ENCODE data around the gene P3H2. TPM values are rescaled to one million over a fixed set of nuclear protein-coding genes. Genes with fewer than 3 reads are reported as not detected.
A peak's percentile ranks its signal among the peaks of the same experiment; 100 is the strongest.
"Not testable (repeated sequence)": the region's sequence is repeated elsewhere in the genome, so short reads cannot be mapped to it uniquely, and the experiment has no call there.

The P3H2 gene
- total RNA-seq (30.8 TPM), polyA plus RNA-seq (ENCODE audit: insufficient read depth in 1 of 8, insufficient read length in 8 of 8, low replicate concordance in 1 of 8) (10 to 100 TPM; 40.7 to 74.7 (median 58.7) TPM)
- long read RNA-seq, donor 1, partial matches to known transcripts: 0 of 4 reads
- long read RNA-seq, donor 1, other reads (novel, unspliced or antisense): 0 of 4 reads
- long read RNA-seq, donor 2, partial matches to known transcripts: 0 of 1 reads
- long read RNA-seq, donor 2, other reads (novel, unspliced or antisense): 0 of 1 reads
- long read RNA-seq, donor 3, transcript P3H2-201 (15 exons, 3,509 nt): major isoform, 22 of 22 reads
- long read RNA-seq, donor 3, partial matches to known transcripts: 0 of 22 reads
- long read RNA-seq, donor 3, other reads (novel, unspliced or antisense): 0 of 22 reads
- long read RNA-seq, donor 4, transcript P3H2-201 (15 exons, 3,509 nt): major isoform, 19 of 21 reads
- long read RNA-seq, donor 4, partial matches to known transcripts: 0 of 21 reads
- long read RNA-seq, donor 4, other reads (novel, unspliced or antisense): 0 of 21 reads
- long read RNA-seq, donor 5, transcript P3H2-201 (15 exons, 3,509 nt): major isoform, 26 of 33 reads
- long read RNA-seq, donor 5, partial matches to known transcripts: 6 of 33 reads
- long read RNA-seq, donor 5, other reads (novel, unspliced or antisense): 0 of 33 reads
- long read RNA-seq, donor 6, transcript P3H2-201 (15 exons, 3,509 nt): major isoform, 30 of 34 reads
- long read RNA-seq, donor 6, partial matches to known transcripts: 0 of 34 reads
- long read RNA-seq, donor 6, other reads (novel, unspliced or antisense): 0 of 34 reads
- long read RNA-seq, donor 7, transcript P3H2-201 (15 exons, 3,509 nt): major isoform, 18 of 19 reads
- long read RNA-seq, donor 7, partial matches to known transcripts: 0 of 19 reads
- long read RNA-seq, donor 7, other reads (novel, unspliced or antisense): 0 of 19 reads
- long read RNA-seq, donor 8, transcript P3H2-201 (15 exons, 3,509 nt): major isoform, 11 of 13 reads
- long read RNA-seq, donor 8, partial matches to known transcripts: 0 of 13 reads
- long read RNA-seq, donor 8, other reads (novel, unspliced or antisense): 0 of 13 reads
- long read RNA-seq, donor 9, transcript P3H2-201 (15 exons, 3,509 nt): major isoform, 7 of 7 reads
- long read RNA-seq, donor 9, partial matches to known transcripts: 0 of 7 reads
- long read RNA-seq, donor 9, other reads (novel, unspliced or antisense): 0 of 7 reads
- long read RNA-seq, donor 10, transcript P3H2-201 (15 exons, 3,509 nt): major isoform, 18 of 22 reads
- long read RNA-seq, donor 10, partial matches to known transcripts: 0 of 22 reads
- long read RNA-seq, donor 10, other reads (novel, unspliced or antisense): 0 of 22 reads
- long read RNA-seq, donor 11, transcript P3H2-201 (15 exons, 3,509 nt): major isoform, 7 of 9 reads
- long read RNA-seq, donor 11, partial matches to known transcripts: 0 of 9 reads
- long read RNA-seq, donor 11, other reads (novel, unspliced or antisense): 0 of 9 reads

- Histone ChIP-seq H3K36me3 (ENCODE audit: control insufficient read depth, insufficient read depth, low read length) (peaks cover 2% of the 10 kb centered on the region), H3K27me3 (ENCODE audit: control insufficient read depth, insufficient read depth, low read length) (peaks cover 2% of the 10 kb centered on the region), H3K4me3 (ENCODE audit: low read length) (peak within 1 kb of the TSS; percentile 72), H3K4me1 (ENCODE audit: control insufficient read depth, insufficient read depth, low read length) (peaks cover 18% of the 10 kb centered on the region), H3K9me3 (replicated peaks; ENCODE audit: control insufficient read depth, low read depth, low read length) (no peaks in the 10 kb centered on the region), H3K27ac (ENCODE audit: low read length) (peak within 1 kb of the TSS; percentile 89)
- peak; percentile 97 for DNase-seq
- WGBS (ENCODE audit: insufficient coverage): under 1% methylated on average over 98 of the region's 100 CpGs
Observed at GRCh38 chr3:190120269-190121060, at the start of gene P3H2. P3H2 (minus strand) TSS chr3:190120897; CDS start chr3:190120731, 166 bp downstream.

GRCh38 chr3:190169877-190170276, 49.2 kb upstream of the P3H2 start:
- Histone ChIP-seq H3K27ac (ENCODE audit: low read length) (no peak overlapping the region), H3K27me3 (ENCODE audit: control insufficient read depth, insufficient read depth, low read length) (no peaks in the 10 kb centered on the region), H3K36me3 (ENCODE audit: control insufficient read depth, insufficient read depth, low read length) (no peaks in the 10 kb centered on the region), H3K4me3 (ENCODE audit: low read length) (no peak overlapping the region), H3K4me1 (ENCODE audit: control insufficient read depth, insufficient read depth, low read length) (no peaks in the 10 kb centered on the region), H3K9me3 (replicated peaks; ENCODE audit: control insufficient read depth, low read depth, low read length) (no peaks in the 10 kb centered on the region)
- no CpG with 5 or more reads among the region's 2 CpGs for WGBS (ENCODE audit: insufficient coverage)
- no peak for DNase-seq

GRCh38 chr3:190169243-190169642, 48.5 kb upstream of the P3H2 start:
- Histone ChIP-seq H3K4me3 (ENCODE audit: low read length) (no peak overlapping the region), H3K27me3 (ENCODE audit: control insufficient read depth, insufficient read depth, low read length) (no peaks in the 10 kb centered on the region), H3K9me3 (replicated peaks; ENCODE audit: control insufficient read depth, low read depth, low read length) (no peaks in the 10 kb centered on the region), H3K4me1 (ENCODE audit: control insufficient read depth, insufficient read depth, low read length) (no peaks in the 10 kb centered on the region), H3K36me3 (ENCODE audit: control insufficient read depth, insufficient read depth, low read length) (no peaks in the 10 kb centered on the region), H3K27ac (ENCODE audit: low read length) (no peak overlapping the region)
- DNase-seq: no peak
- no CpG with 5 or more reads among the region's 4 CpGs for WGBS (ENCODE audit: insufficient coverage)

GRCh38 chr3:190167936-190168680, 47.4 kb upstream of the P3H2 start:
- H3K4me3 ChIP-seq (ENCODE audit: low read length): no peak overlapping the region
- WGBS (ENCODE audit: insufficient coverage): 94% methylated on average over 5 of the region's 6 CpGs

GRCh38 chr3:190166948-190167347, 46.3 kb upstream of the P3H2 start:
- no peaks in the 10 kb centered on the region for H3K27me3 ChIP-seq (ENCODE audit: control insufficient read depth, insufficient read depth, low read length)
- H3K27ac ChIP-seq (ENCODE audit: low read length): no peak overlapping the region
- no peaks in the 10 kb centered on the region for H3K36me3 ChIP-seq (ENCODE audit: control insufficient read depth, insufficient read depth, low read length)
- no CpG with 5 or more reads among the region's 4 CpGs for WGBS (ENCODE audit: insufficient coverage)
- no peak for DNase-seq
- H3K4me1 ChIP-seq (ENCODE audit: control insufficient read depth, insufficient read depth, low read length): no peaks in the 10 kb centered on the region
- no peak overlapping the region for H3K4me3 ChIP-seq (ENCODE audit: low read length)
- H3K9me3 ChIP-seq (replicated peaks; ENCODE audit: control insufficient read depth, low read depth, low read length): peaks cover 3% of the 10 kb centered on the region

More at GRCh38 chr3:190167936-190168680, 47.4 kb upstream of the P3H2 start:
- no peak for DNase-seq
- H3K9me3 ChIP-seq (replicated peaks; ENCODE audit: control insufficient read depth, low read depth, low read length): peaks cover 3% of the 10 kb centered on the region
- no peaks in the 10 kb centered on the region for H3K4me1 ChIP-seq (ENCODE audit: control insufficient read depth, insufficient read depth, low read length)
- H3K36me3 ChIP-seq (ENCODE audit: control insufficient read depth, insufficient read depth, low read length): no peaks in the 10 kb centered on the region
- no peaks in the 10 kb centered on the region for H3K27me3 ChIP-seq (ENCODE audit: control insufficient read depth, insufficient read depth, low read length)
- no peak overlapping the region for H3K27ac ChIP-seq (ENCODE audit: low read length)

GRCh38 chr3:190165253-190165652, 44.6 kb upstream of the P3H2 start:
- no peak overlapping the region for H3K4me3 ChIP-seq (ENCODE audit: low read length)
- no peaks in the 10 kb centered on the region for H3K36me3 ChIP-seq (ENCODE audit: control insufficient read depth, insufficient read depth, low read length)
- DNase-seq: no peak
- H3K27ac ChIP-seq (ENCODE audit: low read length): no peak overlapping the region
- H3K27me3 ChIP-seq (ENCODE audit: control insufficient read depth, insufficient read depth, low read length): no peaks in the 10 kb centered on the region
- peaks cover 3% of the 10 kb centered on the region for H3K9me3 ChIP-seq (replicated peaks; ENCODE audit: control insufficient read depth, low read depth, low read length)
- H3K4me1 ChIP-seq (ENCODE audit: control insufficient read depth, insufficient read depth, low read length): no peaks in the 10 kb centered on the region

GRCh38 chr3:190162013-190162412, 41.3 kb upstream of the P3H2 start:
- WGBS (ENCODE audit: insufficient coverage): no CpG with 5 or more reads among the region's 9 CpGs
- not testable (repeated sequence) for DNase-seq; H3K4me1 ChIP-seq (ENCODE audit: control insufficient read depth, insufficient read depth, low read length)

GRCh38 chr3:190159902-190160435, 39.3 kb upstream of the P3H2 start:
- Histone ChIP-seq H3K27ac (ENCODE audit: low read length) (no peak overlapping the region), H3K4me3 (ENCODE audit: low read length) (no peak overlapping the region), H3K9me3 (replicated peaks; ENCODE audit: control insufficient read depth, low read depth, low read length) (peaks cover 3% of the 10 kb centered on the region), H3K27me3 (ENCODE audit: control insufficient read depth, insufficient read depth, low read length) (no peaks in the 10 kb centered on the region), H3K4me1 (ENCODE audit: control insufficient read depth, insufficient read depth, low read length) (no peaks in the 10 kb centered on the region), H3K36me3 (ENCODE audit: control insufficient read depth, insufficient read depth, low read length) (no peaks in the 10 kb centered on the region)
- no peak for DNase-seq
- 75% methylated on average over 1 of the region's 5 CpGs for WGBS (ENCODE audit: insufficient coverage)

More at GRCh38 chr3:190162013-190162412, 41.3 kb upstream of the P3H2 start:
- not testable (repeated sequence) for H3K4me3 ChIP-seq (ENCODE audit: low read length); H3K9me3 ChIP-seq (replicated peaks; ENCODE audit: control insufficient read depth, low read depth, low read length); H3K27ac ChIP-seq (ENCODE audit: low read length); H3K27me3 ChIP-seq (ENCODE audit: control insufficient read depth, insufficient read depth, low read length); H3K36me3 ChIP-seq (ENCODE audit: control insufficient read depth, insufficient read depth, low read length)

Data from muscle of leg (tissue), 16 donors.